Spleen (tissue), 11 donors: ENCODE measurements around the gene ADNP2. TPM values are rescaled to one million over a fixed set of nuclear protein-coding genes. Genes with fewer than 3 reads are reported as not detected.

Experiments
- DNase-seq: peaks from one replicate; pipeline ENCODE4 v3.0.0-alpha.2; 2020
- H3K27ac ChIP-seq, 8 donors: fragments of 200-600 bp; sonication (generic) in 7 of 8; 1 replicate in 4 of 8; 2 replicates in 4 of 8; pipeline versions ENCODE4 v1.5.0 to v1.8.0; 2016 to 2021; ENCODE audit warnings: inconsistent platforms in 4 of 8, mild to moderate bottlenecking in 4 of 8, moderate library complexity in 1 of 8
- H3K27me3 ChIP-seq, 7 donors: fragments of 200-600 bp; sonication (generic) in 6 of 7; replicated peaks in 1 of 7; 1 replicate in 4 of 7; 2 replicates in 3 of 7; pipeline versions ENCODE4 v1.5.0 to v1.8.0; 2016 to 2021; ENCODE audit warnings: inconsistent platforms in 3 of 7, mild to moderate bottlenecking in 1 of 7
- H3K36me3 ChIP-seq, 6 donors: fragments of 200-600 bp; sonication (generic) in 5 of 6; 1 replicate in 4 of 6; 2 replicates in 2 of 6; pipeline versions ENCODE4 v1.5.0 to v1.8.0; 2016 to 2021; ENCODE audit warnings: inconsistent platforms in 2 of 6
- H3K4me1 ChIP-seq, 6 donors: fragments of 200-600 bp; sonication (generic) in 5 of 6; 1 replicate in 3 of 6; 2 replicates in 3 of 6; pipeline versions ENCODE4 v1.5.0 to v1.8.0; 2016 to 2021; ENCODE audit warnings: inconsistent platforms in 3 of 6
- H3K4me3 ChIP-seq, 8 donors: fragments of 200-600 bp; sonication (generic) in 7 of 8; 1 replicate in 4 of 8; 2 replicates in 4 of 8; pipeline versions ENCODE4 v1.5.0 to v1.8.0; 2016 to 2021; ENCODE audit warnings: inconsistent platforms in 4 of 8, mild to moderate bottlenecking in 4 of 8, moderate library complexity in 2 of 8
- H3K9me3 ChIP-seq, 8 donors: fragments of 200-600 bp; sonication (generic) in 7 of 8; 1 replicate in 4 of 8; 2 replicates in 4 of 8; pipeline versions ENCODE4 v1.5.0 to v1.8.0; 2016 to 2021; ENCODE audit warnings: inconsistent platforms in 4 of 8
- CTCF ChIP-seq, 11 experiments: fragments of 200-600 bp in 7 of 11; fragments of 450-650 bp in 4 of 11; sonication (generic) in 4 of 11; IDR thresholded peaks in 8 of 11; conservative IDR thresholded peaks in 3 of 11; 1 replicate in 7 of 11; 2 replicates in 4 of 11; pipeline versions ENCODE4 v1.4.0 to v1.8.0; 2016 to 2021; ENCODE audit warnings: antibody characterized with exemption in 11 of 11, inconsistent platforms in 4 of 11, mild to moderate bottlenecking in 1 of 11
- POLR2A ChIP-seq, 3 donors: fragments of 450-650 bp; IDR thresholded peaks; one replicate each; pipeline ENCODE4 v1.5.1; 2017; ENCODE audit warnings: antibody characterized with exemption in 3 of 3, mild to moderate bottlenecking in 1 of 3
- POLR2AphosphoS5 ChIP-seq, 3 donors: sonication (generic); formaldehyde crosslinking; IDR thresholded peaks; one replicate each; pipeline ENCODE4 v1.5.1; 2017; ENCODE audit warnings: antibody characterized with exemption in 3 of 3
- WGBS, 5 donors: extraction: QIAGEN DNeasy Blood & Tissue Kit in 3 of 5; methylation state at CpG; one replicate each; pipeline versions ENCODE4 v1.1.5 to v1.1.7; 2013 to 2018; 5-methylcytosine and 5-hydroxymethylcytosine counted together
- intact Hi-C: fragments of 100-400 bp; cut with DNase I; formaldehyde crosslinking; loops from one replicate; pipeline ENCODE4 v1.15.0; 2023; ENCODE audit warnings: low total_unique reads
- polyA plus RNA-seq, 3 donors: library from polyadenylated mRNA; stranded (reverse); fragments of 200-250 nt; gene quantifications; one replicate each; pipeline ENCODE4 v1.2.1, GENCODE V29; 2013
- total RNA-seq, 7 donors: library from RNA; depleted of rRNA in 3 of 7; stranded (reverse); fragments of >200 nt in 3 of 7; fragmentation: NEBNext Ultra II Directional in 4 of 7; extraction: Animal tissue kit (Norgen Biotek cat#: 25700) in 4 of 7; gene quantifications; one replicate each; pipeline versions ENCODE4 v1.1.0 to v1.2.1, GENCODE V29; 2016 to 2021
- donor health status: healthy with polysubstance abuse.
- donor health status: DM: no; HTN: no; CAD: no; lungs with moderate emphysema.
- donor health status: DM: no; HTN: no; CAD: no.
- donor health status: Bipolar disorder and iron deficiency.
- donor health status: healthy.
- donor health status: DM: no; HTN: no; CAD: no.
- donor health status: DM: yes; HTN: yes; CAD: no.

Gene ADNP2
- total and polyA plus RNA-seq, 10 donors = 3.5 to 20.6 (median 15.1) TPM

GRCh38 chr18:80147418-80148325, 38.6 kb downstream of the ADNP2 start:
- Histone ChIP-seq H3K27ac (peak overlapping the region in 4 of 8 donors; percentile 19 to 64 (median 32)), H3K4me1 (peaks cover 0 to 23% (median 6%) of the 10 kb centered on the region in 6 donors), H3K36me3 (peaks cover 0 to 6% (median 0%) of the 10 kb centered on the region in 6 donors), H3K9me3 (no peaks in the 10 kb centered on the region), H3K27me3 (peaks cover 0 to 6% (median 0%) of the 10 kb centered on the region in 7 donors), H3K4me3 (peak overlapping the region; percentile 43 to 81 (median 62))
- peak; percentile 91 for DNase-seq
- intact Hi-C loops = no loop called here
- TF ChIP-seq CTCF (IDR thresholded peaks at IDR 0.05 in 8 of 11, conservative IDR thresholded peaks at IDR 0.05 in 3 of 11) (no peak), POLR2A (IDR thresholded peaks at IDR 0.05) (no peak), POLR2AphosphoS5 (IDR thresholded peaks at IDR 0.05) (peak; percentile 43 to 71 (median 64))
- 24 to 48% (median 36%) methylated on average over 48 to 52 of the region's 52 CpGs for WGBS, 5 donors

GRCh38 chr18:80148326-80149199, 39.5 kb downstream of the ADNP2 start:
- no peak for DNase-seq
- peak overlapping the region in 3 of 8 donors; percentile 21 to 64 (median 32) for H3K27ac ChIP-seq

GRCh38 chr18:80149667-80150066, 40.6 kb downstream of the ADNP2 start:
- H3K9me3 ChIP-seq = no peaks in the 10 kb centered on the region
- no peak for DNase-seq
- peaks cover 0 to 6% (median 0%) of the 10 kb centered on the region in 7 donors for H3K27me3 ChIP-seq
- no peak overlapping the region for H3K4me3 ChIP-seq
- H3K4me1 ChIP-seq = peaks cover 0 to 23% (median 6%) of the 10 kb centered on the region in 6 donors
- no peak overlapping the region for H3K27ac ChIP-seq
- intact Hi-C loops = no loop called here
- H3K36me3 ChIP-seq = peaks cover 0 to 6% (median 0%) of the 10 kb centered on the region in 6 donors
- TF ChIP-seq CTCF (IDR thresholded peaks at IDR 0.05 in 8 of 11, conservative IDR thresholded peaks at IDR 0.05 in 3 of 11) (no peak), POLR2A (IDR thresholded peaks at IDR 0.05) (no peak), POLR2AphosphoS5 (IDR thresholded peaks at IDR 0.05) (no peak)

More at GRCh38 chr18:80148326-80149199, 39.5 kb downstream of the ADNP2 start:
- H3K4me1 ChIP-seq = peaks cover 0 to 23% (median 6%) of the 10 kb centered on the region in 6 donors
- H3K4me3 ChIP-seq = peak overlapping the region; percentile 43 to 81 (median 62)
- no peaks in the 10 kb centered on the region for H3K9me3 ChIP-seq
- intact Hi-C loops = no loop called here
- peaks cover 0 to 6% (median 0%) of the 10 kb centered on the region in 7 donors for H3K27me3 ChIP-seq
- TF ChIP-seq POLR2AphosphoS5 (IDR thresholded peaks at IDR 0.05) = no peak
- no peak for TF ChIP-seq POLR2A (IDR thresholded peaks at IDR 0.05)
- TF ChIP-seq CTCF (IDR thresholded peaks at IDR 0.05 in 8 of 11, conservative IDR thresholded peaks at IDR 0.05 in 3 of 11) = no peak
- H3K36me3 ChIP-seq = peaks cover 0 to 6% (median 0%) of the 10 kb centered on the region in 6 donors
- WGBS, 5 donors = 49 to 66% (median 58%) methylated on average over 34 of the region's 34 CpGs
